Measurements from ENCODE around the gene ARSB. TPM values are rescaled to one million over a fixed set of nuclear protein-coding genes. Genes with fewer than 3 reads are reported as not detected.

Gene ARSB
- total and polyA plus RNA-seq, 10 of the 15 experiments (the other 5 are each of a cell fraction or from before 2014, with no cell fraction given), result 1.2 to 8.2 (median 6.1) TPM

DNA sequence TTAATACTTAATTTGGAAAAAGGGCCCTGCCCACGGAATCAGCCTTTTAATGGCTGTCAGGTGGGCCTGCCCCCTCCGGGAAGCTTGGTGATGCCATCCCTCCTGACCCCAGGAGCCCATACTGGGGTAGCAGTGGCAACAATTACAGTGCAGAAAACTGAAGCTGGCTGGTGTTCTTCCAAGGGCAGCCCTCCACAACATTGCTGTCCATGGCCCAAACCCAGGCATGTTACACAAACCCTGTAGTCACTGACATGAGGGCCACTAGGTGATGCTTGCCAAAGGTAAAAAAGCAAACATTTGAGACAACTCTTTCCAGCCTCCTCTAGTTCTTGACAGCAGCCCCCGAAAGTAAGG lies 186.5 kb downstream of the ARSB start:
- H3K27me3 ChIP-seq (replicated peaks in 1 of 2; ENCODE audit: control insufficient read depth in 2 of 2, insufficient read depth in 2 of 2, low read length in 1 of 2), result no peaks in the 10 kb centered on the region
- H3K27ac ChIP-seq (ENCODE audit: control insufficient read depth, insufficient read depth), result no peak overlapping the region
- no peaks in the 10 kb centered on the region for H4K20me1 ChIP-seq (ENCODE audit: control insufficient read depth, insufficient read depth)
- POLR2A ChIA-PET, result no interaction called here
- no TSS peak for BruUV-seq (replicated peaks)
- no peak overlapping the region for H2AFZ ChIP-seq (ENCODE audit: control insufficient read depth, low read depth, low read length)
- H3K36me3 ChIP-seq (ENCODE audit: control insufficient read depth in 2 of 2, insufficient read depth in 2 of 2, low read length in 1 of 2), result no peaks in the 10 kb centered on the region; a peak in 1 of 4 replicates
- DNase-seq (ENCODE audit: low read depth, low spot score), result no peak
- no peak for ATAC-seq
- H3K4me2 ChIP-seq (ENCODE audit: control insufficient read depth, insufficient read depth), result no peak overlapping the region
- no peaks in the 10 kb centered on the region for H3K79me2 ChIP-seq (ENCODE audit: control insufficient read depth, insufficient read depth, low read length)
- peaks cover 7% of the 10 kb centered on the region; the same call in 2 of the 3 replicates for H3K9me3 ChIP-seq (replicated peaks; ENCODE audit: control insufficient read depth, insufficient read depth, low read length)
- H3K4me1 ChIP-seq (ENCODE audit: control insufficient read depth, insufficient read depth, low read length), result no peaks in the 10 kb centered on the region
- FAIRE-seq, result no peak
- SMC1A ChIA-PET (ENCODE audit: uncharacterized antibody, unreplicated experiment), result interaction anchor here (0.8 to 1.3 kb wide), 5 partner anchors 29 to 85 kb away, joined by 3 to 4 read pairs (median 3); no protein-coding TSS in a partner anchor
- CTCF ChIA-PET, result no interaction called here
- TF ChIP-seq CHD4 (IDR thresholded peaks at IDR 0.05) (no peak), ZBTB11 (CRISPR knock-in tag; IDR thresholded peaks at IDR 0.05) (no peak), CBFB (IDR thresholded peaks at IDR 0.05; ENCODE audit: low read depth) (no peak), MTA3 (IDR thresholded peaks at IDR 0.05; ENCODE audit: borderline replicate concordance, low read length) (no peak), STAT1 (conservative IDR thresholded peaks at IDR 0.05) (no peak), STAT3 (IDR thresholded peaks at IDR 0.05; ENCODE audit: low read depth, low read length) (no peak), RCOR1 (conservative IDR thresholded peaks at IDR 0.05; ENCODE audit: low read depth, low read length) (no peak), NFYB (IDR thresholded peaks at IDR 0.05; ENCODE audit: insufficient read depth, low read depth, low read length) (no peak), MAX (IDR thresholded peaks at IDR 0.05; ENCODE audit: low read depth, low read length) (no peak), YY1 (IDR thresholded peaks at IDR 0.05; ENCODE audit: low read depth, low read length) (no peak), CBX5 (IDR thresholded peaks at IDR 0.05; ENCODE audit: low read depth) (no peak), POLR2A (IDR thresholded peaks at IDR 0.05; ENCODE audit: low read depth, low read length) (no peak)
- 79% methylated on average over 3 of the region's 3 CpGs for WGBS (ENCODE audit: insufficient coverage, insufficient replicate concordance, low lambda C conversion rate, missing lambda C conversion rate)
- H3K9ac ChIP-seq (ENCODE audit: control insufficient read depth, insufficient read depth, low read length), result no peak overlapping the region
- RAD21 ChIA-PET (ENCODE audit: unreplicated experiment), result interaction anchor here (1.1 kb wide), 1 partner anchor 315 kb away, joined by 3 read pairs; no protein-coding TSS in a partner anchor
- in situ Hi-C loops (cut with MboI), result no loop called here
- no peak overlapping the region for H3K4me3 ChIP-seq
- intact Hi-C loops (cut with micrococcal nuclease; ENCODE audit: unreplicated experiment), result no loop called here

All from GM12878 (cell line).